WTC11 (cell line): ENCODE data around the gene SAMSN1. TPM values are rescaled to one million over a fixed set of nuclear protein-coding genes. Genes with fewer than 3 reads are reported as not detected.
"Not testable (repeated sequence)": the region's sequence is repeated elsewhere in the genome, so short reads cannot be mapped to it uniquely, and the experiment has no call there.

Experiments used
- ATAC-seq: fragments of 200-7000 bp; cut with Tn5 transposase; 2 replicates; pipeline ENCODE4 v1.10.0; 2021; ENCODE audit warnings: mild to moderate bottlenecking, moderate library complexity
- CTCF ChIA-PET: fragments of 300-600 bp; sonication (Branson Sonifier 250); formaldehyde crosslinking; loops from one replicate; lab custom pipeline; 2021; ENCODE audit warnings: antibody characterized with exemption; lab: Charles Lee
- POLR2A ChIA-PET: fragments of 350-600 bp; sonication (Branson Sonifier 250); formaldehyde crosslinking; loops from one replicate; lab custom pipeline; 2021; ENCODE audit warnings: antibody characterized with exemption; lab: Charles Lee
- DNase-seq: peaks from one replicate; pipeline ENCODE4 v3.0.0; 2021; ENCODE audit warnings: low spot score
- H3K27ac Mint-ChIP-seq: 2 replicates; pipeline ENCODE4 v1.8.0; 2021; ENCODE audit warnings: mixed read lengths
- H3K27me3 Mint-ChIP-seq: 2 replicates; pipeline ENCODE4 v1.8.0; 2021; ENCODE audit warnings: low read depth, mild to moderate bottlenecking, moderate library complexity, mixed read lengths
- H3K36me3 Mint-ChIP-seq: 2 replicates; pipeline ENCODE4 v1.8.0; 2021; ENCODE audit warnings: mixed read lengths
- H3K4me1 Mint-ChIP-seq: 2 replicates; pipeline ENCODE4 v1.8.0; 2022; ENCODE audit warnings: mixed read lengths
- H3K4me3 Mint-ChIP-seq: 2 replicates; pipeline ENCODE4 v1.8.0; 2021; ENCODE audit warnings: mild to moderate bottlenecking, moderate library complexity, mixed read lengths
- H3K9me3 Mint-ChIP-seq: 2 replicates; pipeline ENCODE4 v1.8.0; 2021; ENCODE audit warnings: mixed read lengths
- CBFB ChIP-seq: sonication (generic); formaldehyde crosslinking; IDR thresholded peaks from 2 replicates; pipeline ENCODE4 v1.8.1; 2022; ENCODE audit warnings: mild to moderate bottlenecking, low read depth, missing genetic modification reagents
- GTF2I ChIP-seq: fragments of 250-450 bp; sonication (Bioruptor Pico); conservative IDR thresholded peaks from 2 replicates; pipeline ENCODE4 v1.4.0; 2021; ENCODE audit warnings: mild to moderate bottlenecking
- IRF2 ChIP-seq: sonication (generic); formaldehyde crosslinking; IDR thresholded peaks from 2 replicates; pipeline ENCODE4 v1.8.0; 2022; ENCODE audit warnings: low read depth, missing genetic modification reagents, borderline replicate concordance
- NFE2L1 ChIP-seq: sonication (generic); formaldehyde crosslinking; IDR thresholded peaks from 2 replicates; pipeline ENCODE4 v1.8.1; 2023; ENCODE audit warnings: missing genetic modification reagents
- NFYB ChIP-seq: sonication (generic); formaldehyde crosslinking; conservative IDR thresholded peaks from 2 replicates; pipeline ENCODE4 v1.8.0; 2022; ENCODE audit warnings: low read depth, missing genetic modification reagents
- NR1H2 ChIP-seq: sonication (generic); formaldehyde crosslinking; IDR thresholded peaks from 2 replicates; pipeline ENCODE4 v1.9.0; 2021; ENCODE audit warnings: mild to moderate bottlenecking, moderate library complexity, missing genetic modification reagents
- NR2C2 ChIP-seq: sonication (generic); formaldehyde crosslinking; IDR thresholded peaks from 2 replicates; pipeline ENCODE4 v1.8.0; 2022; ENCODE audit warnings: mild to moderate bottlenecking, missing genetic modification reagents
- ZNF317 ChIP-seq: sonication (generic); formaldehyde crosslinking; IDR thresholded peaks from 2 replicates; pipeline ENCODE4 v1.8.1; 2023; ENCODE audit warnings: low read depth, mild to moderate bottlenecking, moderate library complexity, missing genetic modification reagents, borderline replicate concordance
- ZNF423 ChIP-seq: fragments of 250-450 bp; sonication (Bioruptor Pico); IDR thresholded peaks from 2 replicates; pipeline ENCODE4 v2.1.2; 2022; ENCODE audit warnings: mild to moderate bottlenecking, moderate library complexity
- total RNA-seq: library from RNA; stranded (reverse); gene quantifications from 3 replicates; pipeline ENCODE4 v1.2.3, GENCODE V29; 2021
- TF ChIP-seq, protein P1 (sequence below): sonication (generic); formaldehyde crosslinking; IDR thresholded peaks from 2 replicates; pipeline ENCODE4 v1.8.0; 2022; ENCODE audit warnings: missing genetic modification reagents
- TF ChIP-seq, protein P2 (sequence below): sonication (generic); formaldehyde crosslinking; IDR thresholded peaks from 2 replicates; pipeline ENCODE4 v1.8.1; 2022; ENCODE audit warnings: low read depth, missing genetic modification reagents, borderline replicate concordance
- TF ChIP-seq, protein P3 (sequence below): fragments of 250-450 bp; sonication (Bioruptor Pico); IDR thresholded peaks from 2 replicates; pipeline ENCODE4 v1.9.0; 2021; ENCODE audit warnings: mild to moderate bottlenecking
- TF ChIP-seq, protein P4 (sequence below): sonication (generic); formaldehyde crosslinking; IDR thresholded peaks from 2 replicates; pipeline ENCODE4 v1.8.0; 2022; ENCODE audit warnings: mild to moderate bottlenecking, missing genetic modification reagents
- TF ChIP-seq, protein P5 (sequence below): fragments of 250-450 bp; sonication (Bioruptor Pico); IDR thresholded peaks from 2 replicates; pipeline ENCODE4 v1.9.0; 2021; ENCODE audit warnings: moderate library complexity, mild to moderate bottlenecking, inconsistent platforms, borderline replicate concordance

SAMSN1 gene
- total RNA-seq, 1 experiment from 2014 or later, result 1.2 TPM

DNA sequence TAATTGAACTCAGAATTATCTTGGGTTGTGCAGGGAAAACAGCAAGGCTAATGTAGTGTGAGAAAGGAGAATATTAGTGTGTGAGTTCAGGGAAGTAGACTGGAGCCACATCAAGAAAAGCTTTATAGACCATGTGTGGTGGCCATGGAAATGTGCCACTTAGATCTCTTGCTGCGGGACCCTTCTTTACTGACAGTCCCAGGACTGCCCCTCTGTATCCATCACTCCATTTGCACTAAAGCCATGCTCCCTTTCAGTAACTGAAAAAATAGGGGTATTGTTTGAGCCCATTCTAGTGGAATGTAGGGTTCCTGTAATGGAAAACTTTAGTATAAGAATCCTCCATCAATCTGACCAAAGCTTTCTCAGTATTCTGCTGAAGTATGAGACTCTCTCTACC, 32.3 kb downstream of the SAMSN1 start (continued):
- TF ChIP-seq, protein P1, sequence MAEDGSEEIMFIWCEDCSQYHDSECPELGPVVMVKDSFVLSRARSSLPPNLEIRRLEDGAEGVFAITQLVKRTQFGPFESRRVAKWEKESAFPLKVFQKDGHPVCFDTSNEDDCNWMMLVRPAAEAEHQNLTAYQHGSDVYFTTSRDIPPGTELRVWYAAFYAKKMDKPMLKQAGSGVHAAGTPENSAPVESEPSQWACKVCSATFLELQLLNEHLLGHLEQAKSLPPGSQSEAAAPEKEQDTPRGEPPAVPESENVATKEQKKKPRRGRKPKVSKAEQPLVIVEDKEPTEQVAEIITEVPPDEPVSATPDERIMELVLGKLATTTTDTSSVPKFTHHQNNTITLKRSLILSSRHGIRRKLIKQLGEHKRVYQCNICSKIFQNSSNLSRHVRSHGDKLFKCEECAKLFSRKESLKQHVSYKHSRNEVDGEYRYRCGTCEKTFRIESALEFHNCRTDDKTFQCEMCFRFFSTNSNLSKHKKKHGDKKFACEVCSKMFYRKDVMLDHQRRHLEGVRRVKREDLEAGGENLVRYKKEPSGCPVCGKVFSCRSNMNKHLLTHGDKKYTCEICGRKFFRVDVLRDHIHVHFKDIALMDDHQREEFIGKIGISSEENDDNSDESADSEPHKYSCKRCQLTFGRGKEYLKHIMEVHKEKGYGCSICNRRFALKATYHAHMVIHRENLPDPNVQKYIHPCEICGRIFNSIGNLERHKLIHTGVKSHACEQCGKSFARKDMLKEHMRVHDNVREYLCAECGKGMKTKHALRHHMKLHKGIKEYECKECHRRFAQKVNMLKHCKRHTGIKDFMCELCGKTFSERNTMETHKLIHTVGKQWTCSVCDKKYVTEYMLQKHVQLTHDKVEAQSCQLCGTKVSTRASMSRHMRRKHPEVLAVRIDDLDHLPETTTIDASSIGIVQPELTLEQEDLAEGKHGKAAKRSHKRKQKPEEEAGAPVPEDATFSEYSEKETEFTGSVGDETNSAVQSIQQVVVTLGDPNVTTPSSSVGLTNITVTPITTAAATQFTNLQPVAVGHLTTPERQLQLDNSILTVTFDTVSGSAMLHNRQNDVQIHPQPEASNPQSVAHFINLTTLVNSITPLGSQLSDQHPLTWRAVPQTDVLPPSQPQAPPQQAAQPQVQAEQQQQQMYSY (CRISPR knock-in tag), result no peak
- TF ChIP-seq, protein P2, sequence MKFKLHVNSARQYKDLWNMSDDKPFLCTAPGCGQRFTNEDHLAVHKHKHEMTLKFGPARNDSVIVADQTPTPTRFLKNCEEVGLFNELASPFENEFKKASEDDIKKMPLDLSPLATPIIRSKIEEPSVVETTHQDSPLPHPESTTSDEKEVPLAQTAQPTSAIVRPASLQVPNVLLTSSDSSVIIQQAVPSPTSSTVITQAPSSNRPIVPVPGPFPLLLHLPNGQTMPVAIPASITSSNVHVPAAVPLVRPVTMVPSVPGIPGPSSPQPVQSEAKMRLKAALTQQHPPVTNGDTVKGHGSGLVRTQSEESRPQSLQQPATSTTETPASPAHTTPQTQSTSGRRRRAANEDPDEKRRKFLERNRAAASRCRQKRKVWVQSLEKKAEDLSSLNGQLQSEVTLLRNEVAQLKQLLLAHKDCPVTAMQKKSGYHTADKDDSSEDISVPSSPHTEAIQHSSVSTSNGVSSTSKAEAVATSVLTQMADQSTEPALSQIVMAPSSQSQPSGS (CRISPR knock-in tag), result no peak
- TF ChIP-seq, protein P3, sequence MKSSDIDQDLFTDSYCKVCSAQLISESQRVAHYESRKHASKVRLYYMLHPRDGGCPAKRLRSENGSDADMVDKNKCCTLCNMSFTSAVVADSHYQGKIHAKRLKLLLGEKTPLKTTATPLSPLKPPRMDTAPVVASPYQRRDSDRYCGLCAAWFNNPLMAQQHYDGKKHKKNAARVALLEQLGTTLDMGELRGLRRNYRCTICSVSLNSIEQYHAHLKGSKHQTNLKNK (CRISPR knock-in tag), result no peak
- TF ChIP-seq NR1H2 (CRISPR knock-in tag) (no peak), ZNF423 (CRISPR knock-in tag) (no peak), NR2C2 (CRISPR knock-in tag) (no peak), IRF2 (CRISPR knock-in tag) (no peak)
- TF ChIP-seq, protein P4, sequence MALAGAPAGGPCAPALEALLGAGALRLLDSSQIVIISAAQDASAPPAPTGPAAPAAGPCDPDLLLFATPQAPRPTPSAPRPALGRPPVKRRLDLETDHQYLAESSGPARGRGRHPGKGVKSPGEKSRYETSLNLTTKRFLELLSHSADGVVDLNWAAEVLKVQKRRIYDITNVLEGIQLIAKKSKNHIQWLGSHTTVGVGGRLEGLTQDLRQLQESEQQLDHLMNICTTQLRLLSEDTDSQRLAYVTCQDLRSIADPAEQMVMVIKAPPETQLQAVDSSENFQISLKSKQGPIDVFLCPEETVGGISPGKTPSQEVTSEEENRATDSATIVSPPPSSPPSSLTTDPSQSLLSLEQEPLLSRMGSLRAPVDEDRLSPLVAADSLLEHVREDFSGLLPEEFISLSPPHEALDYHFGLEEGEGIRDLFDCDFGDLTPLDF, result no peak

DNA sequence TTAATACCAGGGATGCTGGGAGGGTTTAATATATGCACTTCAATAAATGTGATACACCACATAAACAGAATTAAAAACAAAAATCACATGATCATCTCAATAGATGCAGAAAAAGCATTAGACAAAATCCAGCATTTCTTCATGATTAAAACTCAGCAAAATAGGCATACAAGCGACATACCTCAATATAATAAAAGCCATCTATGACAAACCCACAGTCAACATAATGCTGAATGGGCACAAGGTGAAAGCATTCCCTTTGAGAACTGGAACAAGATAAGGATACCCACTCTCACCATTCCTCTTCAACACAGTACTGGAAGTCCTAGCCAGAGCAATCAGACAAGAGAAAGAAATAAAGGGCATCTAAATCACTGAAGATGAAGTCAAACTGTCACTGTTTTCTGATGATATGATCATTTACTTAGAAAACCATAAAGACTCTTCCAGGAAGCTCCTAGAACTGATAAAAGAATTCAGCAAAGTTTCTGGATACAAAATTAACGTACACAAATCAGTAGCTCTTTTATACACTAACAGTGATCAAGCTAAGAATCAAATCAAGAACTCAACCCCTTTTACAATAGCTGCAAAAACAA, 39.2 kb downstream of the SAMSN1 start:
- POLR2A ChIA-PET, H3K4me1 Mint-ChIP-seq, H3K4me3 Mint-ChIP-seq, DNase-seq, H3K27me3 Mint-ChIP-seq, H3K27ac Mint-ChIP-seq, CTCF ChIA-PET, ATAC-seq: not testable (repeated sequence)
- Mint-ChIP-seq H3K36me3 (peaks cover 17% of the 10 kb centered on the region), H3K9me3 (peaks cover 50% of the 10 kb centered on the region)

DNA sequence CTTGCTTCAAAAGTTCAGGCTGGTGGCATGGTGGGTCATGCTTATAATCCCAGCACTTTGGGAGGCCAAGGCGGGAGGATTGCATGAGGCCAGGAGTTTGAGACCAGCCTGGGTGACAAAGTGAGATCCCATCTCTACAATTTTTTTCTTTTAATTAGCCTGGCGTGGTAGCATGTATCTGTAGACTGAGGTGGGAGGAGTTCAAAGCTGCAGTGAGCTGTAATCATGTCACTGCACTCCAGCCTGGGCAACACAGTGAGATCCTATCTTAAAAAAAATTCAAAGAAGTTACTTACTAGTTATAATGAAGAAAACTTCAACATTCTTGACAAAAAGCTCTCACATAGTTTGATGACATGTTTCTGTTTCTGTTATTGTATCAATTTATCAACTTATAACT, 45.2 kb downstream of the SAMSN1 start:
- no peaks in the 10 kb centered on the region for H3K36me3 Mint-ChIP-seq
- DNase-seq, result no peak
- H3K27me3 Mint-ChIP-seq, result no peaks in the 10 kb centered on the region
- POLR2A ChIA-PET, result no interaction called here
- no peak overlapping the region for H3K27ac Mint-ChIP-seq
- TF ChIP-seq GTF2I (CRISPR knock-in tag) (no peak), ZNF317 (no peak), CBFB (CRISPR knock-in tag) (no peak), NFYB (CRISPR knock-in tag) (no peak), NFE2L1 (CRISPR knock-in tag) (no peak), IRF2 (CRISPR knock-in tag) (no peak)
- TF ChIP-seq, protein P5, sequence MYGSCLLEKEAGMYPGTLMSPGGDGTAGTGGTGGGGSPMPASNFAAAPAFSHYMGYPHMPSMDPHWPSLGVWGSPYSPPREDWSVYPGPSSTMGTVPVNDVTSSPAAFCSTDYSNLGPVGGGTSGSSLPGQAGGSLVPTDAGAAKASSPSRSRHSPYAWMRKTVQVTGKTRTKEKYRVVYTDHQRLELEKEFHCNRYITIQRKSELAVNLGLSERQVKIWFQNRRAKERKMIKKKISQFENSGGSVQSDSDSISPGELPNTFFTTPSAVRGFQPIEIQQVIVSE (CRISPR knock-in tag), result no peak
- TF ChIP-seq, all 79 proteins: peak for 0
- no peak overlapping the region for H3K4me3 Mint-ChIP-seq
- no peak for ATAC-seq
- H3K9me3 Mint-ChIP-seq, result peaks cover 21% of the 10 kb centered on the region
- CTCF ChIA-PET, result no interaction called here
- H3K4me1 Mint-ChIP-seq, result peaks cover 33% of the 10 kb centered on the region
